B cell (primary cell): ENCODE results near the gene RNF215. TPM values are rescaled to one million over a fixed set of nuclear protein-coding genes. Genes with fewer than 3 reads are reported as not detected.

Source experiments
- ATAC-seq: fragments of 200-7000 bp; cut with Tn5 transposase; one replicate; pipeline ENCODE4 v1.10.0; 2021; ENCODE audit warnings: low read depth, mild to moderate bottlenecking, moderate number of reproducible peaks, moderate library complexity
- CTCF ChIA-PET: fragments of 350-600 bp; sonication (Branson Sonifier 250); formaldehyde crosslinking; loops from one replicate; lab custom pipeline; 2021; ENCODE audit warnings: antibody characterized with exemption, inconsistent platforms; lab: Charles Lee
- POLR2A ChIA-PET: fragments of 350-600 bp; sonication (Branson Sonifier 250); formaldehyde crosslinking; loops from one replicate; lab custom pipeline; 2021; ENCODE audit warnings: antibody characterized with exemption; lab: Charles Lee
- DNase-seq: peaks from one replicate; pipeline ENCODE4 v3.0.0; 2013
- H2AFZ ChIP-seq: 2 replicates; pipeline ENCODE4 v1.6.1; 2012; ENCODE audit warnings: mild to moderate bottlenecking, low read depth, low read length; ENCODE audit not compliant: insufficient read depth, poor library complexity, severe bottlenecking
- H3K27ac ChIP-seq, 2 donors: 1 replicate in 1 of 2; 2 replicates in 1 of 2; pipeline ENCODE4 v1.5.1; 2012 to 2013; ENCODE audit warnings: low read length in 2 of 2, mild to moderate bottlenecking in 2 of 2, moderate library complexity in 1 of 2
- H3K27me3 ChIP-seq, 4 experiments: fragments of 200-600 bp in 1 of 4; sonication (generic) in 1 of 4; replicated peaks in 1 of 4; 1 replicate in 2 of 4; 2 replicates in 2 of 4; pipeline versions ENCODE4 v1.6.1 to v1.7.0; 2013 to 2016; ENCODE audit warnings: low read length in 3 of 4, mild to moderate bottlenecking in 2 of 4, mixed read lengths in 1 of 4, moderate library complexity in 1 of 4; ENCODE audit not compliant: insufficient read depth in 4 of 4, control insufficient read depth in 3 of 4; ENCODE audit errors: control extremely low read depth in 1 of 4
- H3K36me3 ChIP-seq, 2 experiments: replicated peaks in 1 of 2; 1 replicate in 1 of 2; 2 replicates in 1 of 2; pipeline versions ENCODE4 v1.6.1 to v1.7.1; 2013; ENCODE audit warnings: low read length in 1 of 2; ENCODE audit not compliant: insufficient read depth in 2 of 2, control insufficient read depth in 1 of 2; ENCODE audit errors: control extremely low read depth in 1 of 2, extremely low read depth in 1 of 2
- H3K4me1 ChIP-seq, 2 donors: fragments of 200-600 bp in 1 of 2; sonication (generic) in 1 of 2; 1 replicate in 1 of 2; 2 replicates in 1 of 2; pipeline versions ENCODE4 v1.5.1 to v1.6.1; 2013 to 2017; ENCODE audit warnings: low read length in 2 of 2; ENCODE audit not compliant: control insufficient read depth in 2 of 2, insufficient read depth in 2 of 2
- H3K4me2 ChIP-seq: replicated peaks from 2 replicates; pipeline ENCODE3; 2012; ENCODE audit warnings: mild to moderate bottlenecking, low read depth, low read length; ENCODE audit not compliant: poor library complexity, severe bottlenecking
- H3K4me3 ChIP-seq, 5 experiments: fragments of 200-600 bp in 1 of 5; sonication (generic) in 1 of 5; 1 replicate in 3 of 5; 2 replicates in 2 of 5; pipeline versions ENCODE4 v1.5.1 to v1.7.0; 2011 to 2016; ENCODE audit warnings: low read length in 4 of 5, mild to moderate bottlenecking in 4 of 5, low read depth in 2 of 5, control low read depth in 1 of 5, moderate library complexity in 1 of 5; ENCODE audit not compliant: insufficient read depth in 1 of 5; ENCODE audit errors: control extremely low read depth in 1 of 5, extremely low read depth in 1 of 5
- H3K79me2 ChIP-seq: fragments of 200-600 bp; sonication (generic); one replicate; pipeline ENCODE4 v1.6.0; 2016; ENCODE audit warnings: low read length; ENCODE audit not compliant: control insufficient read depth, insufficient read depth
- H3K9ac ChIP-seq: fragments of 200-600 bp; sonication (generic); 2 replicates; pipeline ENCODE4 v1.6.1; 2017; ENCODE audit warnings: mild to moderate bottlenecking, low read length, moderate library complexity
- H3K9me3 ChIP-seq, 3 donors: one replicate each; pipeline versions ENCODE4 v1.6.1 to v1.7.1; 2013; ENCODE audit warnings: low read length in 2 of 3; ENCODE audit not compliant: control insufficient read depth in 2 of 3, insufficient read depth in 1 of 3; ENCODE audit errors: control extremely low read depth in 1 of 3
- H4K20me1 ChIP-seq: 2 replicates; pipeline ENCODE4 v1.6.0; 2012; ENCODE audit warnings: mild to moderate bottlenecking, low read length; ENCODE audit not compliant: insufficient read depth, control insufficient read depth, poor library complexity, severe bottlenecking
- H3K27ac Mint-ChIP-seq: one replicate; pipeline ENCODE4 v1.8.0; 2021; ENCODE audit warnings: mixed read lengths
- H3K27me3 Mint-ChIP-seq: one replicate; pipeline ENCODE4 v1.8.0; 2021; ENCODE audit warnings: mixed read lengths
- H3K4me1 Mint-ChIP-seq: one replicate; pipeline ENCODE4 v1.8.0; 2021; ENCODE audit warnings: mixed read lengths
- H3K4me3 Mint-ChIP-seq: one replicate; pipeline ENCODE4 v1.8.0; 2021; ENCODE audit warnings: mixed read lengths
- H3K9me3 Mint-ChIP-seq: one replicate; pipeline ENCODE4 v1.8.0; 2022; ENCODE audit warnings: mixed read lengths; ENCODE audit not compliant: insufficient read depth
- EZH2 ChIP-seq: IDR thresholded peaks from 2 replicates; pipeline ENCODE4 v1.6.1; 2012; ENCODE audit warnings: borderline replicate concordance, low read depth, mild to moderate bottlenecking, moderate library complexity, low read length; ENCODE audit not compliant: insufficient read depth, poor library complexity, severe bottlenecking
- WGBS: methylation state at CpG from one replicate; pipeline ENCODE4 v1.1.5; 2013; ENCODE audit warnings: missing lambda C conversion rate; ENCODE audit not compliant: insufficient coverage; 5-methylcytosine and 5-hydroxymethylcytosine counted together
- intact Hi-C: fragments of 100-400 bp; cut with micrococcal nuclease; formaldehyde crosslinking; loops from one replicate; pipeline ENCODE4 v1.10.0; 2022
- polyA plus RNA-seq: library from polyadenylated mRNA; depleted of rRNA; stranded (reverse); fragments of >200 nt; gene quantifications from 2 replicates; pipeline ENCODE4 v1.2.3, GENCODE V29; 2012
- total RNA-seq, 2 donors: library from RNA; stranded (reverse); fragments of 120-200 nt in 1 of 2; gene quantifications; 1 replicate in 1 of 2; 2 replicates in 1 of 2; pipeline versions ENCODE4 v1.2.3 to v1.2.4, GENCODE V29; 2013 to 2022
- TF ChIP-seq, protein P1 (sequence below): fragments of 200-600 bp; IDR thresholded peaks from one replicate; pipeline ENCODE4 v1.8.0; 2022; ENCODE audit warnings: antibody characterized with exemption, mild to moderate bottlenecking

RNF215 gene
- total and polyA plus RNA-seq, 2 donors (not counting 1 experiment from before 2014, with no cell fraction given): 8.8 to 18.6 TPM

- no peaks in the 10 kb centered on the region for H3K9me3 Mint-ChIP-seq
- CTCF ChIA-PET: interaction anchor here (0.7 to 19.9 kb wide), 6 partner anchors 13 to 105 kb away, joined by 4 to 510 read pairs (median 6); partner anchors contain the start of genes CASTOR1 and MTFP1
- Histone ChIP-seq H3K4me2 (no peak overlapping the region), H2AFZ (no peak overlapping the region), H3K4me1 (peaks cover 38 to 40% of the 10 kb centered on the region in 2 donors), H3K36me3 (no peaks in the 10 kb centered on the region), H3K4me3 (no peak overlapping the region), H4K20me1 (no peaks in the 10 kb centered on the region), H3K27ac (no peak overlapping the region), H3K27me3 (peaks cover 0 to 33% (median 25%) of the 10 kb centered on the region in 4 experiments), H3K9me3 (peaks cover 0 to 8% (median 0%) of the 10 kb centered on the region in 3 donors), H3K9ac (no peak overlapping the region), H3K79me2 (no peaks in the 10 kb centered on the region)
- DNase-seq: no peak
- peaks cover 40% of the 10 kb centered on the region for H3K27me3 Mint-ChIP-seq
- POLR2A ChIA-PET: interaction anchor here (0.7 kb wide), 1 partner anchor 144 kb away, joined by 6 read pairs; no protein-coding TSS in a partner anchor
- ATAC-seq: no peak
- peaks cover 35% of the 10 kb centered on the region for H3K4me1 Mint-ChIP-seq
- WGBS: 88% methylated on average over 2 of the region's 3 CpGs
- no peak overlapping the region for H3K27ac Mint-ChIP-seq
- intact Hi-C loops: loop anchor here (10.0 kb wide), 1 partner anchor 201 kb away; the partner anchor contains the start of gene PES1
- TF ChIP-seq EZH2: no peak
- TF ChIP-seq, protein P1, sequence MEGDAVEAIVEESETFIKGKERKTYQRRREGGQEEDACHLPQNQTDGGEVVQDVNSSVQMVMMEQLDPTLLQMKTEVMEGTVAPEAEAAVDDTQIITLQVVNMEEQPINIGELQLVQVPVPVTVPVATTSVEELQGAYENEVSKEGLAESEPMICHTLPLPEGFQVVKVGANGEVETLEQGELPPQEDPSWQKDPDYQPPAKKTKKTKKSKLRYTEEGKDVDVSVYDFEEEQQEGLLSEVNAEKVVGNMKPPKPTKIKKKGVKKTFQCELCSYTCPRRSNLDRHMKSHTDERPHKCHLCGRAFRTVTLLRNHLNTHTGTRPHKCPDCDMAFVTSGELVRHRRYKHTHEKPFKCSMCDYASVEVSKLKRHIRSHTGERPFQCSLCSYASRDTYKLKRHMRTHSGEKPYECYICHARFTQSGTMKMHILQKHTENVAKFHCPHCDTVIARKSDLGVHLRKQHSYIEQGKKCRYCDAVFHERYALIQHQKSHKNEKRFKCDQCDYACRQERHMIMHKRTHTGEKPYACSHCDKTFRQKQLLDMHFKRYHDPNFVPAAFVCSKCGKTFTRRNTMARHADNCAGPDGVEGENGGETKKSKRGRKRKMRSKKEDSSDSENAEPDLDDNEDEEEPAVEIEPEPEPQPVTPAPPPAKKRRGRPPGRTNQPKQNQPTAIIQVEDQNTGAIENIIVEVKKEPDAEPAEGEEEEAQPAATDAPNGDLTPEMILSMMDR: no peak
- no peak overlapping the region for H3K4me3 Mint-ChIP-seq
These were observed 6.7 kb upstream of the RNF215 start for GRCh38 chr22:30393885-30394284.

DNA sequence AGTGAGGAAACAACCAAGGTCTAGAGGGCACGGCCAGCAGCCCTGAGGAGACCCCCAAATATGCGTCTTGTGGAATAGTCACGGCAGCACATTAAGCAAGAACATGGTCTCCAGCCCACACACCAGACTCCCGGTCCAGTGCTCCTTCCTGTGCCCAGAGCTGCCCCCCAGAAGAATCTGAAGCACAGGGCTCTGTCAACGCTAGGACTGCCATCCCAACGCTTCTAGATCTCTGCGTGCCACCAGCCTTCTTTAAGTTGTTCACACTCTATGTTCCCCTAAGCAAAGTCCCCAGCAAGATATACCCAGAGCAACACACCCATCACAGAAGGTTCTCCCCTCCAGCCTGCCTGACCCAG lies 6.1 kb upstream of the RNF215 start:
- Histone ChIP-seq H3K36me3 (no peaks in the 10 kb centered on the region), H3K79me2 (no peaks in the 10 kb centered on the region), H2AFZ (no peak overlapping the region), H3K4me3 (no peak overlapping the region), H3K27ac (no peak overlapping the region), H4K20me1 (no peaks in the 10 kb centered on the region), H3K9me3 (peaks cover 0 to 8% (median 0%) of the 10 kb centered on the region in 3 donors), H3K9ac (no peak overlapping the region), H3K27me3 (peaks cover 0 to 28% (median 19%) of the 10 kb centered on the region in 4 experiments), H3K4me2 (peak overlapping the region; percentile 33), H3K4me1 (peaks cover 36 to 40% of the 10 kb centered on the region in 2 donors)
- Mint-ChIP-seq H3K27ac (no peak overlapping the region), H3K4me3 (no peak overlapping the region), H3K27me3 (peaks cover 34% of the 10 kb centered on the region), H3K4me1 (peaks cover 35% of the 10 kb centered on the region), H3K9me3 (no peaks in the 10 kb centered on the region)
- DNase-seq (no peak), ATAC-seq (no peak)
- WGBS: 82% methylated on average over 7 of the region's 7 CpGs
- ChIA-PET CTCF (interaction anchor here (1.3 to 19.9 kb wide), 4 partner anchors 9 to 115 kb away, joined by 3 to 510 read pairs (median 48); partner anchors contain the start of genes CASTOR1 and MTFP1), POLR2A (no interaction called here)
- TF ChIP-seq EZH2: no peak
- TF ChIP-seq, protein P1: no peak
- intact Hi-C loops: loop anchor here (10.0 kb wide), 1 partner anchor 202 kb away; the partner anchor contains the start of gene PES1
